ENCODE measurements around the gene ARTN. TPM values are rescaled to one million over a fixed set of nuclear protein-coding genes. Genes with fewer than 3 reads are reported as not detected.
A peak's percentile ranks its signal among the peaks of the same experiment; 100 is the strongest.

ARTN gene
- total and polyA plus RNA-seq, 2 experiments from 2014 or later, result 6.7 to 35.7 TPM

DNA sequence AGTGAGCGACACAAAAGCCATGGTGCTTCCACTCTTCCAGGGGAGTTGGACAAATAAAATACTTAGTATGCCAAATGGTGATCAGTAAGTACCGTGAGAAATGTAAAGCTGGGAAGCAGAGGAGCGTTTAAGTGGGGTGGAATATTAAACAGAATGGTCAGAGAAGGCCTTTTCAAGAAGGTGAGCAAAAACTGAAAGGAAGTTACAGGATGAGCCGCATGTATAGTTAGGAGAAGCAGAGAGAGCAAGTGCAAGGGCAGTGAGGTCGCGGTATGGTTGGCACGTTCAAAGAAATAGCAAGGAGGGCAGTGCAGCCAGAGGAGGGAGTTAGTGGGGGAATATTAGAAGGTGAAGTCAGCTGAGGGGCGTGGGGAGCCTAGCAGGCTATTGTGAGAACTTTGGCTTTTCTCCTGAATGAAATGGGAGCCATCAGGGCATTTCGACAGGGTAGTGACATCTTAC, 40.4 kb downstream of the ARTN start:
- Mint-ChIP-seq H3K9me3 (no peaks in the 10 kb centered on the region), H3K4me3 (peak overlapping the region; percentile 90), H3K4me1 (peaks cover 45% of the 10 kb centered on the region), H3K27me3 (ENCODE audit: insufficient read depth, low read depth, poor library complexity) (peaks cover 24% of the 10 kb centered on the region), H3K36me3 (ENCODE audit: low read depth) (peaks cover 70% of the 10 kb centered on the region), H3K27ac (peak overlapping the region; percentile 69)
- 0 out of 2 replicates have a peak, but pooled peaks cover 7% of the 10 kb centered on the region for H3K36me3 ChIP-seq (ENCODE audit: insufficient read depth)
- no peaks in the 10 kb centered on the region for H3K9me2 ChIP-seq (ENCODE audit: insufficient read depth)
- peaks cover 24% of the 10 kb centered on the region; the same call in 1 of the 2 replicates for H3F3A ChIP-seq (replicated peaks; ENCODE audit: low read depth)
- H3K4me3 ChIP-seq, result peak overlapping the region; percentile 96
- peaks cover 22% of the 10 kb centered on the region for H4K20me1 ChIP-seq (replicated peaks; ENCODE audit: insufficient read depth)
- H3K27ac ChIP-seq (ENCODE audit: low read depth), result 0 out of 2 replicates have a peak overlapping the region, but pooled peaks have one; percentile 51
- H3K4me2 ChIP-seq, result peak overlapping the region; percentile 98
- no peaks in the 10 kb centered on the region for H3K27me3 ChIP-seq (ENCODE audit: insufficient read depth)
- H2AFZ ChIP-seq, result peak overlapping the region; percentile 100
- H3K79me2 ChIP-seq (replicated peaks; ENCODE audit: insufficient read depth), result peaks cover 17% of the 10 kb centered on the region
- peaks cover 29% of the 10 kb centered on the region for H3K4me1 ChIP-seq (ENCODE audit: insufficient read depth)
- no peak for TF ChIP-seq REST (IDR thresholded peaks at IDR 0.05; ENCODE audit: unreplicated experiment)
- no peak for TF ChIP-seq ZNF331 (CRISPR knock-in tag; IDR thresholded peaks at IDR 0.05; ENCODE audit: low read depth)
- TF ChIP-seq STAT1 (IDR thresholded peaks at IDR 0.05; ENCODE audit: unreplicated experiment), result no peak
- TF ChIP-seq EZH2 (IDR thresholded peaks at IDR 0.05; ENCODE audit: low read depth, unreplicated experiment), result no peak
- no peak for TF ChIP-seq CTCF (conservative IDR thresholded peaks at IDR 0.05; ENCODE audit: low read depth in 2 of 2)
- TF ChIP-seq, protein P1, sequence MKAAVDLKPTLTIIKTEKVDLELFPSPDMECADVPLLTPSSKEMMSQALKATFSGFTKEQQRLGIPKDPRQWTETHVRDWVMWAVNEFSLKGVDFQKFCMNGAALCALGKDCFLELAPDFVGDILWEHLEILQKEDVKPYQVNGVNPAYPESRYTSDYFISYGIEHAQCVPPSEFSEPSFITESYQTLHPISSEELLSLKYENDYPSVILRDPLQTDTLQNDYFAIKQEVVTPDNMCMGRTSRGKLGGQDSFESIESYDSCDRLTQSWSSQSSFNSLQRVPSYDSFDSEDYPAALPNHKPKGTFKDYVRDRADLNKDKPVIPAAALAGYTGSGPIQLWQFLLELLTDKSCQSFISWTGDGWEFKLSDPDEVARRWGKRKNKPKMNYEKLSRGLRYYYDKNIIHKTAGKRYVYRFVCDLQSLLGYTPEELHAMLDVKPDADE (IDR thresholded peaks at IDR 0.05), result no peak
- no peak for TF ChIP-seq NANOG (IDR thresholded peaks at IDR 0.05; ENCODE audit: borderline replicate concordance)
- TF ChIP-seq ZNF462 (CRISPR knock-in tag; IDR thresholded peaks at IDR 0.05), result no peak
- TF ChIP-seq POLR2AphosphoS5 (IDR thresholded peaks at IDR 0.05; ENCODE audit: low read depth), result no peak
- no peak for TF ChIP-seq EZH2phosphoT487 (IDR thresholded peaks at IDR 0.05; ENCODE audit: unreplicated experiment)
- no peak for TF ChIP-seq CREB1 (CRISPR knock-in tag; IDR thresholded peaks at IDR 0.05; ENCODE audit: low read depth)
- no peak for TF ChIP-seq ZNF114 (CRISPR knock-in tag; IDR thresholded peaks at IDR 0.05)
- no peak for TF ChIP-seq JUNB (IDR thresholded peaks at IDR 0.05; ENCODE audit: unreplicated experiment)
- ATAC-seq (peak; percentile 1; the same call in 2 of the 3 replicates), DNase-seq (ENCODE audit: low spot score) (peak; percentile 61)

Measured in GM23338 (cell line).